Neural cell (in vitro differentiated cells): Measurements from ENCODE around the gene CYB5B. TPM values are rescaled to one million over a fixed set of nuclear protein-coding genes. Genes with fewer than 3 reads are reported as not detected.

Experiments used
- H2AFZ ChIP-seq: fragments of 200-600, 300-800 bp; sonication (generic), shearing (Covaris generic); 2 replicates; pipeline ENCODE4 v1.6.0; 2014; ENCODE audit warnings: low read depth, mild to moderate bottlenecking, antibody characterized with exemption, low read length, moderate library complexity
- H3F3A ChIP-seq: fragments of 200-600 bp; shearing (Covaris generic); 2 replicates; pipeline ENCODE4 v1.6.1; 2016; ENCODE audit warnings: mild to moderate bottlenecking, moderate library complexity, mixed read lengths, antibody characterized with exemption, low read length; ENCODE audit not compliant: insufficient read depth, poor library complexity, severe bottlenecking
- H3K27ac ChIP-seq: fragments of 200-600, 300-800 bp; sonication (generic), shearing (Covaris generic); 2 replicates; pipeline ENCODE4 v1.5.1; 2014; ENCODE audit warnings: mild to moderate bottlenecking, low read length, moderate library complexity
- H3K27me3 ChIP-seq: fragments of 300-800, 200-600 bp; sonication (generic), shearing (Covaris generic); 2 replicates; pipeline ENCODE4 v1.6.0; 2014; ENCODE audit warnings: mild to moderate bottlenecking, low read depth, low read length, moderate library complexity; ENCODE audit not compliant: insufficient read depth
- H3K36me3 ChIP-seq: fragments of 300-800, 200-600 bp; sonication (generic), shearing (Covaris generic); 2 replicates; pipeline ENCODE4 v1.5.1; 2014; ENCODE audit warnings: mild to moderate bottlenecking, antibody characterized with exemption, low read length, moderate library complexity; ENCODE audit not compliant: insufficient read depth
- H3K4me2 ChIP-seq: fragments of 300-800, 200-600 bp; sonication (generic), shearing (Covaris generic); 2 replicates; pipeline ENCODE4 v1.6.0; 2014; ENCODE audit warnings: mild to moderate bottlenecking, low read length
- H3K4me3 ChIP-seq: fragments of 300-800, 200-600 bp; sonication (generic), shearing (Covaris generic); 2 replicates; pipeline ENCODE4 v1.5.1; 2014; ENCODE audit warnings: mild to moderate bottlenecking, low read length, moderate library complexity
- H3K79me2 ChIP-seq: fragments of 200-600 bp; shearing (Covaris generic); replicated peaks from 2 replicates; pipeline ENCODE4 v1.6.0; 2014; ENCODE audit warnings: mild to moderate bottlenecking, low read length, moderate library complexity; ENCODE audit not compliant: insufficient read depth
- H3K9ac ChIP-seq: fragments of 300-800, 200-600 bp; sonication (generic), shearing (Covaris generic); 2 replicates; pipeline ENCODE4 v1.6.1; 2016; ENCODE audit warnings: mild to moderate bottlenecking, low read length, mixed read lengths
- H3K9me2 ChIP-seq: fragments of 200-600 bp; shearing (Covaris generic); 2 replicates; pipeline ENCODE4 v1.6.1; 2016; ENCODE audit warnings: mild to moderate bottlenecking, low read length, mixed read lengths; ENCODE audit not compliant: insufficient read depth
- H3K9me3 ChIP-seq: fragments of 200-600, 300-800 bp; sonication (generic), shearing (Covaris generic); 2 replicates; pipeline ENCODE4 v1.6.1; 2016; ENCODE audit warnings: mild to moderate bottlenecking, mixed run types, low read length, moderate library complexity, mixed read lengths
- H4K20me1 ChIP-seq: fragments of 200-600 bp; shearing (Covaris generic); 2 replicates; pipeline ENCODE4 v1.6.1; 2016; ENCODE audit warnings: mild to moderate bottlenecking, mixed run types; ENCODE audit not compliant: insufficient read depth
- CTCF ChIP-seq: fragments of 450-650 bp; IDR thresholded peaks from 2 replicates; pipeline ENCODE4 v1.5.1; 2014; ENCODE audit warnings: antibody characterized with exemption, mild to moderate bottlenecking, moderate library complexity; ENCODE audit not compliant: poor library complexity, severe bottlenecking
- EP300 ChIP-seq: fragments of 450-650 bp; conservative IDR thresholded peaks from 2 replicates; pipeline ENCODE4 v1.6.1; 2014; ENCODE audit warnings: antibody characterized with exemption, mild to moderate bottlenecking, moderate library complexity; ENCODE audit not compliant: poor library complexity, severe bottlenecking
- EZH2 ChIP-seq: fragments of 200-600, 300-800 bp; shearing (Covaris generic), sonication (generic); IDR thresholded peaks from 2 replicates; pipeline ENCODE4 v1.6.1; 2014; ENCODE audit warnings: antibody characterized with exemption, low read length, borderline replicate concordance, mild to moderate bottlenecking; ENCODE audit not compliant: insufficient read depth, poor library complexity, severe bottlenecking
- MXI1 ChIP-seq: fragments of 450-650 bp; conservative IDR thresholded peaks from 2 replicates; pipeline ENCODE4 v1.6.1; 2014; ENCODE audit warnings: antibody characterized with exemption, mild to moderate bottlenecking; ENCODE audit not compliant: poor library complexity, severe bottlenecking
- POLR2AphosphoS5 ChIP-seq: IDR thresholded peaks from 2 replicates; pipeline ENCODE4 v1.6.1; 2012
- RAD21 ChIP-seq: fragments of 450-650 bp; conservative IDR thresholded peaks from 2 replicates; pipeline ENCODE4 v1.6.1; 2014; ENCODE audit warnings: antibody characterized with exemption, mild to moderate bottlenecking, moderate library complexity
- SMC3 ChIP-seq: fragments of 450-650 bp; conservative IDR thresholded peaks from 2 replicates; pipeline ENCODE4 v1.6.1; 2014; ENCODE audit warnings: antibody characterized with exemption, mild to moderate bottlenecking, moderate library complexity; ENCODE audit not compliant: poor library complexity
- TAF1 ChIP-seq: IDR thresholded peaks from 2 replicates; pipeline ENCODE4 v1.6.1; 2012; ENCODE audit warnings: low read depth
- polyA plus RNA-seq: library from polyadenylated mRNA; depleted of rRNA; stranded (reverse); fragments of >200 nt; gene quantifications from 2 replicates; pipeline ENCODE4 v1.2.3, GENCODE V29; 2014
- TF ChIP-seq, protein P1 (sequence below): IDR thresholded peaks from 2 replicates; pipeline ENCODE4 v1.6.1; 2012; ENCODE audit warnings: borderline replicate concordance

CYB5B gene
- polyA plus RNA-seq, 1 donor from 2014 or later: 70.4 TPM

- Histone ChIP-seq H2AFZ (no peak overlapping the region), H3K27me3 (no peaks in the 10 kb centered on the region), H3K36me3 (no peaks in the 10 kb centered on the region), H3K9me3 (no peaks in the 10 kb centered on the region), H3K9ac (no peak overlapping the region), H3F3A (no peaks in the 10 kb centered on the region), H3K4me3 (no peak overlapping the region), H4K20me1 (no peaks in the 10 kb centered on the region), H3K27ac (no peak overlapping the region), H3K79me2 (no peaks in the 10 kb centered on the region), H3K9me2 (no peaks in the 10 kb centered on the region), H3K4me2 (no peak overlapping the region)
- TF ChIP-seq EP300 (no peak), EZH2 (no peak), MXI1 (no peak), RAD21 (no peak), SMC3 (no peak)
- TF ChIP-seq, protein P1, sequence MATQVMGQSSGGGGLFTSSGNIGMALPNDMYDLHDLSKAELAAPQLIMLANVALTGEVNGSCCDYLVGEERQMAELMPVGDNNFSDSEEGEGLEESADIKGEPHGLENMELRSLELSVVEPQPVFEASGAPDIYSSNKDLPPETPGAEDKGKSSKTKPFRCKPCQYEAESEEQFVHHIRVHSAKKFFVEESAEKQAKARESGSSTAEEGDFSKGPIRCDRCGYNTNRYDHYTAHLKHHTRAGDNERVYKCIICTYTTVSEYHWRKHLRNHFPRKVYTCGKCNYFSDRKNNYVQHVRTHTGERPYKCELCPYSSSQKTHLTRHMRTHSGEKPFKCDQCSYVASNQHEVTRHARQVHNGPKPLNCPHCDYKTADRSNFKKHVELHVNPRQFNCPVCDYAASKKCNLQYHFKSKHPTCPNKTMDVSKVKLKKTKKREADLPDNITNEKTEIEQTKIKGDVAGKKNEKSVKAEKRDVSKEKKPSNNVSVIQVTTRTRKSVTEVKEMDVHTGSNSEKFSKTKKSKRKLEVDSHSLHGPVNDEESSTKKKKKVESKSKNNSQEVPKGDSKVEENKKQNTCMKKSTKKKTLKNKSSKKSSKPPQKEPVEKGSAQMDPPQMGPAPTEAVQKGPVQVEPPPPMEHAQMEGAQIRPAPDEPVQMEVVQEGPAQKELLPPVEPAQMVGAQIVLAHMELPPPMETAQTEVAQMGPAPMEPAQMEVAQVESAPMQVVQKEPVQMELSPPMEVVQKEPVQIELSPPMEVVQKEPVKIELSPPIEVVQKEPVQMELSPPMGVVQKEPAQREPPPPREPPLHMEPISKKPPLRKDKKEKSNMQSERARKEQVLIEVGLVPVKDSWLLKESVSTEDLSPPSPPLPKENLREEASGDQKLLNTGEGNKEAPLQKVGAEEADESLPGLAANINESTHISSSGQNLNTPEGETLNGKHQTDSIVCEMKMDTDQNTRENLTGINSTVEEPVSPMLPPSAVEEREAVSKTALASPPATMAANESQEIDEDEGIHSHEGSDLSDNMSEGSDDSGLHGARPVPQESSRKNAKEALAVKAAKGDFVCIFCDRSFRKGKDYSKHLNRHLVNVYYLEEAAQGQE: no peak
Measured at GRCh38 chr16:69500496-69500895, 76.1 kb downstream of the CYB5B start.

DNA sequence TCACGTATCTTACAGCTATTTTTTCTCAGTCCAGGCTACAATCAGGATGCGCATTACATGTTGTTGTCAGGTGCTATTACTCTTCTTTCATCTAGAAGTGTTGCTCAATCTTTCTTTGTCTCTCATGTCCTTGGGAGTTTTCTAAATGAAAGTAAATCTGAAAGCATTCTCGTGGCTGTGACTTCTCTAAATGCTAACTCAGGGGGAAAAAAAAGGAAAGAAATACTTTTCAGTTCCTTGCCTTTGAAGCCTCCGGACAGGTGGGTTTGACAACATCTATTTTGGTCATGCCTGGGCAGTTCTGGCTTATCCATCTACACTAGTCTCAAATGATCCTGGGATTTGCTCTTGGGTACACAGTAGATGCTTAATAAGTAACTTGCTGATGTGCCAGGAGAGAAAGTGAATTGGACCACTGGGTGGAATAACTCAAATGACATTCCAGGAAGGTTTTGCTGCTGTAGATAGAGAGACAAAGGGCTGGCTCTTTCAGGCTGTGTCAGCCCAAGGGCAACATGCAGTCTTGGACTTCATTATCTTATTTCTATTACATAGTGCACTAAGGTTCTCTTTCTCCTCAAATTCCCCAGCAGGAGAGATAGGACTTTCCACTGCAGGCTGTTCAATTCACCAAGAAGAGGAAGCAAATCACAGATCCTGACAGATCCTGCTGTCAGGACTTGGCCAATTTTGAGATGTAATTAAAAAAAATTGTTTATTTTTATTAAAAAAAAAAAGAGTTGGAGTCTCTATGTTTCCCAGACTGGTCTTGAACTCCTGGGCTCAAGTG is 77.7 kb downstream of the CYB5B start:
- no peak overlapping the region for H3K4me3 ChIP-seq
- no peaks in the 10 kb centered on the region for H3K79me2 ChIP-seq
- H3K4me2 ChIP-seq: no peak overlapping the region
- no peaks in the 10 kb centered on the region for H3K9me3 ChIP-seq
- H4K20me1 ChIP-seq: no peaks in the 10 kb centered on the region
- no peaks in the 10 kb centered on the region for H3K36me3 ChIP-seq
- no peak overlapping the region for H3K9ac ChIP-seq
- no peak overlapping the region for H2AFZ ChIP-seq
- no peaks in the 10 kb centered on the region for H3K9me2 ChIP-seq
- no peak for TF ChIP-seq EP300
- no peak for TF ChIP-seq CTCF
- no peak for TF ChIP-seq MXI1
- TF ChIP-seq, protein P1: no peak
- no peak for TF ChIP-seq EZH2
- TF ChIP-seq SMC3: no peak
- no peak for TF ChIP-seq POLR2AphosphoS5
- no peak for TF ChIP-seq TAF1
- no peak for TF ChIP-seq RAD21
- H3K27ac ChIP-seq: no peak overlapping the region
- H3K27me3 ChIP-seq: no peaks in the 10 kb centered on the region
- H3F3A ChIP-seq: no peaks in the 10 kb centered on the region
